OCI-LY3 (cell line): ENCODE results near the gene TRAPPC2L.

ENCODE experiments used
- CTCF ChIP-seq: fragments of 200-600, 300-600 bp; sonication (generic); IDR thresholded peaks from 2 replicates; pipeline ENCODE4 v1.5.1; 2014; ENCODE audit warnings: antibody characterized with exemption, low read length, low read depth
- EZH2phosphoT487 ChIP-seq: fragments of 200-600 bp; shearing (Covaris generic); IDR thresholded peaks from 2 replicates; pipeline ENCODE4 v1.6.1; 2018; ENCODE audit warnings: antibody characterized with exemption, mixed run types, low read depth

GRCh38 chr16:88824256-88825077, 32.5 kb upstream of the TRAPPC2L start:
- no peak for TF ChIP-seq CTCF
- no peak for TF ChIP-seq EZH2phosphoT487
